HepG2 (cell line): Measurements from ENCODE around the gene ANKHD1. TPM values are rescaled to one million over a fixed set of nuclear protein-coding genes. Genes with fewer than 3 reads are reported as not detected.

Experiments
- CEBPG ChIP-seq: IDR thresholded peaks from 2 replicates; pipeline ENCODE4 v1.6.1; 2016
- CERS6 ChIP-seq: sonication (generic); formaldehyde crosslinking; IDR thresholded peaks from 2 replicates; pipeline ENCODE4 v1.5.0; 2020; ENCODE audit warnings: missing genetic modification reagents
- ETV5 ChIP-seq: IDR thresholded peaks from 2 replicates; pipeline ENCODE4 v1.6.1; 2018; ENCODE audit warnings: missing biosample characterization, missing genetic modification reagents, inconsistent platforms, borderline replicate concordance
- ETV6 ChIP-seq: sonication (generic); formaldehyde crosslinking; conservative IDR thresholded peaks from 2 replicates; pipeline ENCODE4 v1.4.0; 2020; ENCODE audit warnings: missing genetic modification reagents
- FOXA3 ChIP-seq: IDR thresholded peaks from 2 replicates; pipeline ENCODE4 v1.6.1; 2016; ENCODE audit warnings: missing genetic modification reagents, missing compliant biosample characterization
- HINFP ChIP-seq: sonication (generic); formaldehyde crosslinking; IDR thresholded peaks from 2 replicates; pipeline ENCODE4 v1.4.0; 2020; ENCODE audit warnings: low read depth, mild to moderate bottlenecking, missing genetic modification reagents
- HNRNPK ChIP-seq: fragments of 200-400 bp; formaldehyde crosslinking; IDR thresholded peaks from 2 replicates; pipeline ENCODE4 v1.6.1; 2018; ENCODE audit warnings: low read length, low read depth, moderate library complexity, mild to moderate bottlenecking; ENCODE audit not compliant: poor library complexity, severe bottlenecking
- HNRNPL ChIP-seq: fragments of 200-400 bp; formaldehyde crosslinking; IDR thresholded peaks from 2 replicates; pipeline ENCODE4 v1.6.1; 2017; ENCODE audit warnings: mild to moderate bottlenecking, low read depth, low read length
- HOXA3 ChIP-seq: sonication (generic); formaldehyde crosslinking; IDR thresholded peaks from 2 replicates; pipeline ENCODE4 v1.5.0; 2020; ENCODE audit warnings: missing genetic modification reagents
- KDM2A ChIP-seq: sonication (generic); formaldehyde crosslinking; IDR thresholded peaks from 2 replicates; pipeline ENCODE4 v1.4.0; 2020; ENCODE audit warnings: low read depth, missing genetic modification reagents, borderline replicate concordance
- MAF1 ChIP-seq: sonication (generic); formaldehyde crosslinking; IDR thresholded peaks from 2 replicates; pipeline ENCODE4 v1.5.0; 2020; ENCODE audit warnings: missing genetic modification reagents, borderline replicate concordance
- MBD4 ChIP-seq: IDR thresholded peaks from 2 replicates; pipeline ENCODE4 v1.6.1; 2012; ENCODE audit warnings: low read length, inconsistent platforms, borderline replicate concordance
- NFIB ChIP-seq: sonication (generic); formaldehyde crosslinking; IDR thresholded peaks from 2 replicates; pipeline ENCODE4 v1.9.0; 2021; ENCODE audit warnings: missing genetic modification reagents, mild to moderate bottlenecking, borderline replicate concordance
- POGK ChIP-seq: sonication (generic); formaldehyde crosslinking; conservative IDR thresholded peaks from 2 replicates; pipeline ENCODE4 v1.8.0; 2022; ENCODE audit warnings: mild to moderate bottlenecking, moderate library complexity, missing genetic modification reagents
- REXO4 ChIP-seq: sonication (generic); formaldehyde crosslinking; IDR thresholded peaks from 2 replicates; pipeline ENCODE4 v1.8.0; 2022; ENCODE audit warnings: missing genetic modification reagents, mild to moderate bottlenecking, borderline replicate concordance
- SAFB2 ChIP-seq: sonication (generic); formaldehyde crosslinking; IDR thresholded peaks from 2 replicates; pipeline ENCODE4 v1.5.1; 2020; ENCODE audit warnings: missing genetic modification reagents, low read depth, mild to moderate bottlenecking, borderline replicate concordance
- SP140L ChIP-seq: sonication (generic); formaldehyde crosslinking; IDR thresholded peaks from 2 replicates; pipeline ENCODE4 v1.4.0; 2020; ENCODE audit warnings: missing genetic modification reagents, borderline replicate concordance
- ZFP36 ChIP-seq: fragments of 150-350 bp; IDR thresholded peaks from 2 replicates; pipeline ENCODE4 v1.6.1; 2018; ENCODE audit warnings: borderline replicate concordance, low read length, low read depth; ENCODE audit not compliant: partially characterized antibody
- ZFP36L1 ChIP-seq: sonication (generic); formaldehyde crosslinking; IDR thresholded peaks from 2 replicates; pipeline ENCODE4 v1.8.0; 2022; ENCODE audit warnings: mild to moderate bottlenecking, missing genetic modification reagents, moderate library complexity
- ZNF260 ChIP-seq: sonication (generic); formaldehyde crosslinking; IDR thresholded peaks from 2 replicates; pipeline ENCODE4 v1.4.0; 2020; ENCODE audit warnings: missing genetic modification reagents, low read depth, mild to moderate bottlenecking, borderline replicate concordance
- ZNF512B ChIP-seq: sonication (generic); formaldehyde crosslinking; IDR thresholded peaks from 2 replicates; pipeline ENCODE4 v1.5.1; 2020; ENCODE audit warnings: missing genetic modification reagents, mild to moderate bottlenecking, borderline replicate concordance
- ZNF530 ChIP-seq: sonication (generic); formaldehyde crosslinking; IDR thresholded peaks from 2 replicates; pipeline ENCODE4 v1.5.0; 2020; ENCODE audit warnings: low read depth, mild to moderate bottlenecking, missing genetic modification reagents
- ZNF660 ChIP-seq: sonication (generic); formaldehyde crosslinking; IDR thresholded peaks from 2 replicates; pipeline ENCODE4 v1.5.1; 2020; ENCODE audit warnings: mild to moderate bottlenecking, low read depth, missing genetic modification reagents, borderline replicate concordance
- ZNF773 ChIP-seq: sonication (generic); formaldehyde crosslinking; IDR thresholded peaks from 2 replicates; pipeline ENCODE4 v1.4.0; 2020; ENCODE audit warnings: missing genetic modification reagents, borderline replicate concordance
- ZSCAN12 ChIP-seq: sonication (generic); formaldehyde crosslinking; IDR thresholded peaks from 2 replicates; pipeline ENCODE4 v1.9.0; 2021; ENCODE audit warnings: mild to moderate bottlenecking, missing genetic modification reagents
- polyA plus RNA-seq, 8 experiments: library from polyadenylated mRNA; depleted of rRNA in 3 of 8; stranded (reverse) in 7 of 8; unstranded in 1 of 8; fragments of >200 nt; fragmentation: Illumina TruSeq in 4 of 8; extraction: Trizol in 4 of 8; gene quantifications; 2 replicates each; pipeline versions ENCODE4 v1.2.1 to v1.2.3, GENCODE V29; 2011 to 2016; ENCODE audit warnings: low read depth in 4 of 8, missing spikeins in 1 of 8, mixed read lengths in 1 of 8; ENCODE audit not compliant: insufficient read depth in 1 of 8
- total RNA-seq, 5 experiments: library from RNA; depleted of rRNA; stranded (reverse); fragments of >200 nt; fragmentation: Illumina TruSeq; extraction: Trizol; gene quantifications; 2 replicates each; pipeline ENCODE4 v1.2.3, GENCODE V29; 2016; ENCODE audit warnings: low read depth in 1 of 5

The ANKHD1 gene
- total and polyA plus RNA-seq, 2 of the 13 experiments (the other 11 are each of a cell fraction or from before 2014, with no cell fraction given), result 69.9 to 82.0 TPM

GRCh38 chr5:140575309-140575708 lies 173.7 kb downstream of the ANKHD1 start (continued):
- no peak for TF ChIP-seq ETV5
- TF ChIP-seq ZFP36L1 (CRISPR knock-in tag), result no peak
- TF ChIP-seq HINFP, result no peak
- TF ChIP-seq ZNF512B (CRISPR knock-in tag), result no peak
- TF ChIP-seq CERS6 (CRISPR knock-in tag), result no peak
- TF ChIP-seq ZFP36, result no peak
- TF ChIP-seq NFIB (CRISPR knock-in tag), result no peak
- TF ChIP-seq CEBPG (CRISPR knock-in tag), result peak; percentile 47; the same call in 1 of the 2 replicates
- no peak for TF ChIP-seq ZNF773 (CRISPR knock-in tag)
- TF ChIP-seq SAFB2 (CRISPR knock-in tag), result no peak
- peak; percentile 54; the same call in 1 of the 2 replicates for TF ChIP-seq POGK (CRISPR knock-in tag)
- no peak for TF ChIP-seq HNRNPL
- no peak for TF ChIP-seq MBD4
- no peak for TF ChIP-seq MAF1 (CRISPR knock-in tag)
- TF ChIP-seq ZNF530 (CRISPR knock-in tag), result no peak
- TF ChIP-seq FOXA3 (CRISPR knock-in tag), result no peak
- TF ChIP-seq ZNF260, result no peak
- TF ChIP-seq SP140L, result no peak
- no peak for TF ChIP-seq ZNF660
- TF ChIP-seq ZSCAN12 (CRISPR knock-in tag), result no peak
- TF ChIP-seq HOXA3 (CRISPR knock-in tag), result no peak
- no peak for TF ChIP-seq HNRNPK
- peak; percentile 53; the same call in 1 of the 2 replicates for TF ChIP-seq KDM2A
- no peak for TF ChIP-seq REXO4 (CRISPR knock-in tag)
- no peak for TF ChIP-seq ETV6 (CRISPR knock-in tag)
